Left renal cortex interstitium (tissue), 4 donors: ENCODE measurements around the gene SEMA5B. TPM values are rescaled to one million over a fixed set of nuclear protein-coding genes. Genes with fewer than 3 reads are reported as not detected.

ENCODE experiments used
- DNase-seq, 4 donors: peaks; one replicate each; pipeline ENCODE4 v3.0.0-alpha.2; 2013; ENCODE audit warnings: low read depth in 4 of 4, low spot score in 2 of 4, missing footprints in 1 of 4
- polyA plus RNA-seq, 4 donors: library from polyadenylated mRNA; unstranded; fragments of 120-200 nt; gene quantifications; one replicate each; pipeline ENCODE4 v1.2.1, GENCODE V29; 2013; ENCODE audit not compliant: insufficient read length in 4 of 4

Gene SEMA5B
- polyA plus RNA-seq, 4 donors = 22.3 to 30.1 (median 25.6) TPM

- DNase-seq = no peak
These were observed 29.4 kb downstream of the SEMA5B start for GRCh38 chr3:122998206-122998605.

GRCh38 chr3:122996038-122996580 is 31.5 kb downstream of the SEMA5B start:
- no peak for DNase-seq

GRCh38 chr3:122994954-122995353 is 32.6 kb downstream of the SEMA5B start:
- DNase-seq = no peak

GRCh38 chr3:122993124-122993978 is 34.2 kb downstream of the SEMA5B start:
- no peak for DNase-seq

GRCh38 chr3:122992676-122993075 is 34.9 kb downstream of the SEMA5B start:
- DNase-seq = no peak

GRCh38 chr3:122992133-122992532 is 35.4 kb downstream of the SEMA5B start:
- no peak for DNase-seq

GRCh38 chr3:122991236-122991985 is 36.2 kb downstream of the SEMA5B start:
- no peak for DNase-seq

- no peak for DNase-seq
These were observed 37.5 kb downstream of the SEMA5B start for GRCh38 chr3:122989856-122990575.

GRCh38 chr3:122988508-122988907 is 39.1 kb downstream of the SEMA5B start:
- DNase-seq = no peak

- no peak for DNase-seq
These were observed 39.7 kb downstream of the SEMA5B start for GRCh38 chr3:122987736-122988319.

- DNase-seq = no peak
These were observed 40.3 kb downstream of the SEMA5B start for GRCh38 chr3:122987231-122987630.

GRCh38 chr3:122986693-122987179 is 40.8 kb downstream of the SEMA5B start:
- DNase-seq = no peak

GRCh38 chr3:122985539-122985938 is 42.0 kb downstream of the SEMA5B start:
- no peak for DNase-seq

GRCh38 chr3:122984650-122985049 is 42.9 kb downstream of the SEMA5B start:
- no peak for DNase-seq

GRCh38 chr3:122984007-122984406 is 43.6 kb downstream of the SEMA5B start:
- no peak for DNase-seq

- no peak for DNase-seq
These were observed 45.1 kb downstream of the SEMA5B start for GRCh38 chr3:122982216-122983185.

- DNase-seq = no peak
These were observed 48.4 kb downstream of the SEMA5B start for GRCh38 chr3:122979211-122979610.

GRCh38 chr3:122978569-122978968 is 49.0 kb downstream of the SEMA5B start:
- no peak for DNase-seq
